Stimulated activated CD8-positive, alpha-beta memory T cell treated with anti-CD3 and anti-CD28 coated beads, Interleukin-15, amount 100 ng/mL, for 24 hours (primary cell): ENCODE data around the gene CRB1.

Source experiments
- DNase-seq: peaks from one replicate; pipeline ENCODE4 v3.0.0-alpha.2; 2020; ENCODE audit warnings: low read depth

Gene CRB1

DNA sequence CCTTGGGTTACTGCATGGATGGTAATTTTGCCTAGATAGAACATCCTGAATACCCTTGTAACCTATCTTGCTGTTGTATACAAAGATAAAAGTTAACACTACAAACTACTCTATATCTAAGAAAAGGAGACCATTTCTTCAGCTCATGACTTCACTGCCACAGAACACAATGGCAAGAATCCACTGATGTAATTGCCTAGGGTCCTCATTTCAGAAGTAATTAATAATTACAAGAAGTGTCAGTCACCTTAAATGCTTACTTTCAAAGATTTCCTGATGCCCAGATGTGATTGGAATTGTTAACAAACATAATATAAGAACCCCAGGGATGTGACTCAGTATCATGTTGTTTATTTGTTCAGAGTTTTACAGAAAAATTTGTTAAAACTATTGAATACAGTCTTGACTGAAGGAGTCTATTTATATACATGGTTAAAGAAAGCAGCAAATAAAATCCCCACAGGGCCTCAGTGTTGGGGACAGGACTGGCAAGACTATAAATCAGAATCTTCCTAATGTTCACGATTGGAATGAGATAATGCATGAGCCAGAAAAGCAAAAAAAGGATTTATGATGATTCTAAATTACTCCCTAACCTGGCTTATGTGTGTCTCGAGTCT lies 83.9 kb downstream of the CRB1 start:
- DNase-seq, result no peak

DNA sequence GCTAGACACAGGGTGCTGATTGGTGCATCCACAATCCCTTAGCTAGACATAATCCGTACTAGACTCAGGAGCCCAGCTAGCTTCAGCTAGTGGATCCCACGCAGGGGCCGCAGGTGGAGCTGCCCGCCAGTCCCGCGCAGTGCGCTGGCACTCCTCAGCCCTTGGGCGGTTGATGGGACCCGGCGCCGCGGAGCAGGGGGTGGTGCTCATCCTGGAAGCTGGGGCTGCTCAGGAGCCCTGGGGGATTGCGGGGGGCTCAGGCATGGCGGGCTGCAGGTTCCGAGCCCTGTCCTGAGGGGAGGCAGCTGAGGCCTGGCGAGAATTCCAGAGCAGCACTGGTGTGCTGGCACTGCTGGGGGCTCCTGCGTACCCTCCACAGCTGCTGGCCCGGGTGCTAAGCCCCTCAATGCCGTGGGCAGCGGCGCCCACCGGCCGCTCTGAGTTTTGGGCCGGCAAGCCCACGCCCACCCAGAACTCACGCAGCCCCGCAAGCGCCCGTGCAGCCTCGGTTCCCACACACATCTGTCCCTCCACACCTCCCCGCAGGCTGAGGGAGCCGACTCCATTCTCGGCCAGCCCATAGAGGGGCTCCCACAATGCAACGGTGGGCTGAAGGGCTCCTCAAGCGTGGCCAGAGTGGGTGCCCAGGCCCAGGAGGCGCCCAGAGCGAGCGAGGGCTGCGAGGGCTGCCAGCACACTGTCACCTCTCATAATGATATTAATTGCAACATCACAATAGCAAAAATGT lies 87.4 kb downstream of the CRB1 start:
- no peak for DNase-seq

DNA sequence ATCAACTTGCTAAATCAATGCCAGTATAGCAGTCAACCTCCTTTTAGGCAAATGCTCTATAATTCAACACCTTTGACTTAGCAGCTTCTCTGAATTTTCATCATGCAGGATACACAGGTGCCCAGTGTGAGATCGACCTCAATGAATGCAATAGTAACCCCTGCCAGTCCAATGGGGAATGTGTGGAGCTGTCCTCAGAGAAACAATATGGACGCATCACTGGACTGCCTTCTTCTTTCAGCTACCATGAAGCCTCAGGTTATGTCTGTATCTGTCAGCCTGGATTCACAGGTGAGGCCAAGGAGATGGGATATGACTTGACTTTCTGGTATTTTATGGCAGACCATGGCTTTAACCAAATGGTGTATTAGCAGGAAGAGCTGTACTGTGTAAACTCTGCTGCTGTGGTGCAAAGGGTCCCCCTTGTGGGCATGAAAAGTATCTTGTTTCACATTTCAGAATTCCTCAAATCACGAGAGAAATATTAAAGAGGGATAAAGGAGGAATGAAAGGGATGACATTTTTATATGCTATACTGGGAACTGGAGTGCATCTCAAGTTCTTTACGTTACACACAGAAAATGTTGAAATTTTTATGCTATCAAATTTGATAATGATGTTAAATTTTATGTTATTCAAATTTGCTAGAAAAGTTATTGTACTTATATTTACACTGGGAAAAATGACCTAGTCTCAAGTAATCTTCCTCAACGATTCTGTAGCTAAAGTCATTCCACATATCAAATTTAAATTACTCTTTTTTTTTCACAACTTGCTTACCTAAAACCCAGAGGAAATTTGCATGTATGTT lies 88.9 kb downstream of the CRB1 start:
- DNase-seq, result no peak

DNA sequence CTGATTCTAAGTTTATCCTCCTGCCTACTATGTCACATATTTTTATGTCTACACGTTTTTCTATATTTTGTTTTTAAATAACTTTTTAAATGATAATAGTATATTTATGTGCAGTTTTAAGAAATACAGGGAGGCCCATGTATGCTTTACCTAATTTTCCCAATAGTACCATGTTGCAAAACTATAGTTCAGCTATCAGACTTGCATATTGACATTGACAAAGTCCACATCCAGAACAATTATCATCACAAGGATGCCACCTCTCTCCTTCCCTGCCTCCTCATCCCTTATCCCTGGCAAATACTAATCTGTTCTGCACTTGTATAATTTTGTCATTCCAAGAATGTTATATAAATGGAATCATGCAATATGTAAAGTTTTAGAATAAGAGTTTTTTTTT lies 90.9 kb downstream of the CRB1 start:
- DNase-seq, result no peak

DNA sequence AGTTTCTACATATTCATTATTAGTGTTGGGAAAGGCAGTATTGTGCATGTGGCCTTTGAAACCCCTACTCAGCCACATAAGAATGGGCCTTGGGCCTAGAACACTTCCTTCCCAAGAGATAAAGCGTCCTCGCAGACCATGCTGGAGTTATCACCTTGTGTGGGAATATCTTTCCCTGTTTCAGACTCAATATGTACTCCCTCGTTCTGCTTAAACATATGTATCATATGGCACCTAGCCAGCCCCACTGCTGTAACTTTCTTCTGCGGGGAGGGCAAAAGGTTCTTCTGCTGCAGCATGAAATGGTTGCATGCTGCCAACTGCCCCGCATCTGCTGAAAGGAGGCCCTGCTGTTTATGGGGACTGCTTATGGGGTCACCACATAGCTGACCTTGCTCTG lies 92.0 kb downstream of the CRB1 start:
- no peak for DNase-seq

DNA sequence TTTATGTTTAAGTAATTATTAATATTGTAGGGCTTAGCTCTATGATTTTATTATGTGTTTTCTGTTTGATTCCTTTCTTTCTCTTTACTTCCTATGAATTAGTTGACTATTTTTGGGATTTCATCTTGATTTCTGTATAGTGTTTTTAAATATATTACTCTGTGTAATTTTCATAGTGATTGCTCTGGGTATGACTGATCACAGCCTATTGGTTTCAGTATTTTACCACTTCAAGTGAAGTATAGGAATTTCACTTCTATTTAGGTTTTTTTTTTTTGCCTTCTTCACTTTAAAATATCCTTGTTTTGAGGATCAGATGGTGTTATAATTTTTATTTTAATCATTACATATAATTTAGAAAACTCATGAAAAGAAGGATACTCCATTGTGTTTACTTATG lies 94.8 kb downstream of the CRB1 start:
- no peak for DNase-seq

DNA sequence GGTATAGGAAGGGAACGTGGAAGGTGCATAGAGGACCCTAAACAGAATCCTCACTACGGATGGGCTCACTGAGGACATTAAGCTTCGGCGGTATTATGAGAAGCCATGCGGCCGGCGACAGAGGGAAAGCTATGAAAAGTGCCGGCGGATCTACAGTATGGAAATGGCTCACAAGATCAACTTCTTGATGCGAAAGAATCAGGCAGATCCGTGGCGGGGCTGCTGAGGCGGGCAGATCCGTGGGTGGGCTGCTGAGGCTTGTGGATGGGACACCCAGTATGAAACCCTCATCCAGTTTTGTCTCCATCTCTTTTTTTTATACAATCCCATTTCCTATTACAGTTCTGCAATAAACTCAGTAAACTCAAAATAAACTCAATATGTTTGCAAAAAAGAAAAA lies 95.8 kb downstream of the CRB1 start:
- DNase-seq, result no peak

DNA sequence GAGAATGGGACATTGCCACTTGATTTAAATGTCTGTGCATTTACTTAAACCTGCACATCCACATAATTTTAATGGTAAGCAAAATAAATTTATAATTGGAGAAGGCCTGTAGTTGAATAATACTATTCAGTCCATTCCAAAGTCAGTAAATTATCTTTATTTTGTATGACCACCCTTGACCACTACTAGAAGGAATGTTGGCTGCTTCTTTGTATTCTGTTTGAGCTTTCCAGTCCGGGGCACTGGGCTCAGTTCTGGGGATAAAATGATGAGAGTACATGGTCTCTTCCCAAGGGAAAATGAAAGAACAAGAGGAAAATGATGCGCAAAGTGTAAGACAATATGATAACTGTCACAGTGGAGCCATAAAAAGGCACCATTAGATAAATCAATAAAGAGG lies 98.9 kb downstream of the CRB1 start:
- DNase-seq, result no peak

DNA sequence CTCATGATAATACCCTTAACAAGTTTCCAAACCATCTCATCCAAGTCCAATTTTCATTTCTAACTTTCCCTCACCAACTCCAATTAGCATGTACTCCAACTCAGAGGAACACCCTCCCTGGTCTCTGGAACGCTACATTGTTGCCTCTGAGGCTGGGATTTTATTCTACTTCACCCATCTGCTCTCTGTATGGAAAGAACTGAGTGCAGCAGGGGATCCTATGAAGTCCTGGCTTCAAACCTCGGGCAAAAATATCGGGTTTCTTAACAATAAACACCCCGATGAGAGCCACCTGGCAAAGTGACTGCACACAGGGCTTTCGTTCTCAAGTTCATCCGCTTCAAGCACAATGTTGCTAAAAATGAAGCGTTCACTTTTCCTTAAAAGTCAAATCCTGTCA lies 99.6 kb downstream of the CRB1 start:
- DNase-seq, result no peak

DNA sequence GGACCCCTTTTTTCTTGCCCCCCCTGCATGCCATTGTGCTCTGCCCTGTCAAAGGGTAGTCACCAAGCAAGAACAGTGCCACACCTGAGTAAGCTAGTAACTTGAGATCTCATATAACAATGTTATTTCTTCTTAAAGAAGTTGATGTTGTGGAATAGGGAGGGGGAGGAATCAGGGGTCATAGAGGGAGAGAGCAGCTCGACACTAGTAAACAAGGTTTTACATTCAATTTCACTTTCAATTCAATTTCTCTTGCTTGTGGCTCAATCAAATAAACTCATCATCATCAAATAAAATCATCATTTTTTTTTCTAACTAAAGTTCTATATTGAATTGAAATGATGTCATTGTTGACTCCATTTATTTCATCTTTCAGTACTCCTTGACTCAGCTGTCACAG lies 106.4 kb downstream of the CRB1 start:
- no peak for DNase-seq

DNA sequence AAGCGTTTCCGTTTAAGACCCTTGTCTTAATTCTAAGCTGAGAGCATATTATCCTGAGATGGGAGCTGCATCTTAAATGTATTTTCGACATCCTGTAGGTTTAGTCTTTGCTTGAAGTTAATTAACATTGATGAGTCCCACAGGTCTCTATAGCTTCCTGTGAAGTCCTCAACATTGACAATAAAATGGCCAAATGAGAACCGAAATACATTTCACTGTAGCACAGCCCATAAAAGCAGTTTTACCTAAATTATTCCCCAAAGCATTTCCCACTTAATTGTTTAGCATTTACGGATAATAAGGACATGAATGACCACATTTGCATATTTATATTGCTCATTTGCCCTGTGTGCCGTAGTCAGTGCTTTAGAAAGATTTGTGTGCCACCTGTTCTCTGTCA lies 116.4 kb downstream of the CRB1 start:
- no peak for DNase-seq

DNA sequence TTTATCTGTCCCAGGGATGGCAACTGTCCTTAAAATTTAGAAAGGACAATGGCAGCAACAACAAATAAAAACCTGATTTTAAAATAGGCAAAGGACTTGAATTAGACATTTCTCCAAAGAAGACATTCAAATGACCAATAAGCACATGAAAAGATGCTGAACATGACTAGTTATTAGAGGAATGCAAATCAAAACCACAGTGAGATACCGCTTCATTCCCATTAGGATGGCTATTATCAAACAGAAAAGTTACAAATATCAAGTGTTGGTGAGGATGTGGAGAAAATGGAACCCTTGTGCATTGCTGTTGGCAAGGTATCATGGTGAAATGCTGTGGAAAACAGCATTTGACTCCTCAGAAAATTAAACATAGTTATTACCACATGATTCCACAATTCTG lies 120.7 kb downstream of the CRB1 start:
- no peak for DNase-seq

DNA sequence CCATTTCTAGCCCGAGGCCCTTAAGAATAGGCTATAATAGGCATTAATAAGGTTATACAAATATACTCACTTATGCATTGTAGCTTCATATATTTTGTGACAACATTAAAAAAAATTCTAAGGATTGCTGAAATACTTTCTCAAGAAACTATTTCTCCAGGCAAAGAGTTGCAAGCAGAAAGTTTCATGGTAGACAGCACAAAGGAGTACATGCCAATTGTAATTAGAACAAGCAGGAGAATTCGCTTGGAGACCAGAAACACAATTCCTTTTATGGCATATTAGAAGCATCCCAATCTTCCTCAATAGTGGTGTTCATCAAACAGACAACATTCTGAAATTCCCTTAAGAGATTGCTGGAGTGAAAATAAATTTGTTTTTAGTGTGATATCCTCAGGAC lies 122.8 kb downstream of the CRB1 start:
- no peak for DNase-seq

DNA sequence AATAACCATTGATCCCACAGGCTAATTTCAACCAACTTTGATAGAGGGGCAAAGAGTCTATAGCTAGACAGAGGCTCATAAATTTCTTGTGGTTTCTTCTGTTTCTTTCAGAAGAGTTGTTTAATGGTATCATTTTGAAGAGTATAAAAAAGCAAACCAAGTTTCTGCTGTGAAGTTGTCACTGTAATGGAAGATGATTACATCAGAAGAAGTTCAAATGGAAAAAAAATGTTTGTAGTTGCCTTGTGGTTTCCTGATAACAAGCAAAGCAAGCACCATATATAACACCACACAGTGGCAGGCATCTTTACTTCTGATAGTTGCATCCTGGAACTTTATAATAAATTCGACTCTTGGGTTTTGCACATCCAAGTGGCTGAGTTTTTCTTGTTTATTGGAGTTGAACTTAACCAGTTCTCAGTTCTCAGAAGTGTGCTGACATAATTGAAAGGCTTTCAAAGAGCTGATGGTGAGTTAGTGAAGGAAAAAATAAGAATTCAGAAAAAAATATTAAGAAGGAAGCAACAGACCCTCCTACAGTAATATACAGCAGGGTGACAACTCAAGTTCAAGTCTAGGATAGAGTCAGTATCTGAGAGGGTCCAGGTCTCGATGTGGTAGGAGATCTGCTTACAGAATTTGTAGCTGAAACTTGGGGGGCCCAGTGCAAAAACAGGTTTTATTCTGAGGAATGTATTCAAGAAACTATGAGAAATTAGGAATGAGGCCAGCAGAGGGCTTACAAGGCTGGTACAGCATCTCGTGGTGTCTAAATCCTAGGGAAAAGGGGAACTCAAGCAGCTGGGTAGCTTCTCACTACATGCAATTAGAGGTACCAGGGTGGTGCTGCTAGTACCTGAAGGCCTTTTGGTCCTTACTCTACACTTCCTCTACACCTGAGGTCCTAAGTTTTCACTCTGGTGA lies 123.5 kb downstream of the CRB1 start:
- DNase-seq, result no peak

DNA sequence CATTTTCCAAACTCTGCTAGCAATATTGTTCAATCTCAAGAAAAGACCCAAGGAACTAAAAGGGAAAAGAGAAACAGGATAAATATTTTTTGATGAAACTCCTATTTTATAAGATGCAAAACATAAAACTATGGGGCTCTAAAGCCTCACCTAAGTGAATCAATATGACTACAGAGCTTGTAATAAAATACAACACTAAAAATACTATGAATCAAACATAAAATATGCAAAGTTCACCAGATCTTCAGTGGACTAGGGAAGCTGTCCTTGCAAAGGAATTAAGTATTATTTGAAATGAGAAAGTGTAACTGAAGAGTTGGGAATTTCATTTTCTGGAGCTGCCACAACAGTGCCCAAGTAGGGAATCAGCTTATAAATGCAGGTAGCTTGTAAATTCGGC lies 124.5 kb downstream of the CRB1 start:
- DNase-seq, result no peak

DNA sequence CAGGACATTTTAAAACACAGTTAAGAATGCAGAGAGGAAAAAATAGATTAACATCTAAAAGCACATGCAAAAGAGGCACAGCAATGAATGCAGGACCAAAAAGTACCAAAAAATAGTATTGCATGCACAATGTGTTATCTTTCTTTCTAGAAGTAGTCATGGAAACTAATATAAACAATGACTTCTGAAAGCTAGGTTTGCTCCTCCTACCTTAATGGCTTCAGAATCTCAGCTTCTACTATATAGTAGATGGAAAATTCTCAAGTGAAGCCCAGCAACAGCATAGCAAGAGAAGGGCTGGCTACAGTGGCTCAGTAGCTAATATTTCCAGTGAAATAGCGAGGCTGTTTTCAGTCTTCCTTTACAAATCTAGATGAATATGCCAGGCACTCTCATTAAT lies 125.1 kb downstream of the CRB1 start:
- DNase-seq, result no peak

DNA sequence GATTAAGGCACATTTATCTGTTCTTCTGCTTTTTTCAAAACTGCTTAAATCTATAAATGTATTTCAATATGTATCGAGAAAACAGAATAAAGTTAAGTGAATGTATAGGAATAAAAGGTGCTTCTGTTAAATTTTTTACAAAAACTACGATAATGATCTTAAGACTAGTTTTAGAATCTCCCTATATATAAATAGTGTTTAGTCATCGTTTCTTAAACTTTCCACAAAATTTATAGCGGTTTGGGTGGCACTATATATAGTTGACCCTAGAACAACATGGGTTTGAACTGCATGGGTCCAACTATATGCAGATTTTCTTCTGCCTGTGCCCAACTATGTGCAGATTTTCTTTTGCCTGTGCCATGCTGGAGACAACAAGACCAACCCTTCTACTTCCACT lies 125.7 kb downstream of the CRB1 start:
- DNase-seq, result no peak

DNA sequence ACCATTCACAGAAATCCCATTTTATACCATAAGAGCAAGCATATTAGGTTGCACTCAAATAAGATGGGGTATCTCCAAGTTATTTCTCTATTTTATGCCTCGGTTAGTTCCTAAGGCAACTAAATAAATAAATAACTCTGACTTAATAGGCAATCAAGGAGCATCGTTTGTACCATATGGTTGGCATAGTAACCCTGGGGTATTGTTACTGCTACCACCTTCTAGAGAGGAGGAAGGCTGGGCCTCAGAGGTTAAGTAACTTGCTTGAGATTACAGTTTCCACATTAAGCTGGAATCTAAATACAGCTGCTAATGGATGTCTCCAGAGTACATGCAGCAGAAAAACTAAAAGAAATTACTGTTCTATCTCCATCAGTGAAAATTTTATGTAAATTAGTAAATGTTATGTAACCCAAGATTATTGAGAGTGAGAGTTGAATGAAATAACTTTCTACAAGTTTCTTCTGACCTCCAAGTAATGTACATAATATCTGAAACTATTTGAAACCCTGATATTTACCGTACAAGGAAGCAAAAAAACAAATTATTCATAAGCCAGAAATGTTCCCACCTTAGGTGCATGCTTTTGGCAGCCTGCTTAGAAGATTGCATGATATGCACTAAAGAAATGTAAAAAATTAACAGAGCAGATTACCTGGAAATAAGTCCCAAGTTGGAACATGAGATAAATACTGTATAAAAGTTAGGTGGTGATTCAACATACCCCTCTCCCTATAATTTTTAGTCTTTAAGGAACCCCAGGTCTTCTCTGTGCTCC lies 127.0 kb downstream of the CRB1 start:
- no peak for DNase-seq

DNA sequence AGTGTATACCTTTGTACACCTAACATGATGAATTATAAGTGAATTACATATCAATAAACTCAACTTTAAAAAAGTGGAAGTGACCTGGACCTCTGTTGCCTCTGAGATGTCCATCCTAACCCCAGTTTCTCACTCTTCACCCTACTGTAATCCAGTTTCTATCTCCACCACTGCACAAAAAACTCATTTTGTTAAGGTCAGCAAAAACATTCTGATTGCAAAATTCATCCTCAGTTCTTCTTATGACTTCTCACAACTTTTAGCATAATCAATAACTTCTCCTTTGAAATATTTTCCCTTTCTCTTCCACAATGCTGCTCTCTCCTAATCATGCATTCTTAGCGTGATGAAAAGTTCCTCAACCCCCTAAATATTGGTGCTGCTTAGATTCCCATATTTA lies 129.8 kb downstream of the CRB1 start:
- DNase-seq, result no peak

DNA sequence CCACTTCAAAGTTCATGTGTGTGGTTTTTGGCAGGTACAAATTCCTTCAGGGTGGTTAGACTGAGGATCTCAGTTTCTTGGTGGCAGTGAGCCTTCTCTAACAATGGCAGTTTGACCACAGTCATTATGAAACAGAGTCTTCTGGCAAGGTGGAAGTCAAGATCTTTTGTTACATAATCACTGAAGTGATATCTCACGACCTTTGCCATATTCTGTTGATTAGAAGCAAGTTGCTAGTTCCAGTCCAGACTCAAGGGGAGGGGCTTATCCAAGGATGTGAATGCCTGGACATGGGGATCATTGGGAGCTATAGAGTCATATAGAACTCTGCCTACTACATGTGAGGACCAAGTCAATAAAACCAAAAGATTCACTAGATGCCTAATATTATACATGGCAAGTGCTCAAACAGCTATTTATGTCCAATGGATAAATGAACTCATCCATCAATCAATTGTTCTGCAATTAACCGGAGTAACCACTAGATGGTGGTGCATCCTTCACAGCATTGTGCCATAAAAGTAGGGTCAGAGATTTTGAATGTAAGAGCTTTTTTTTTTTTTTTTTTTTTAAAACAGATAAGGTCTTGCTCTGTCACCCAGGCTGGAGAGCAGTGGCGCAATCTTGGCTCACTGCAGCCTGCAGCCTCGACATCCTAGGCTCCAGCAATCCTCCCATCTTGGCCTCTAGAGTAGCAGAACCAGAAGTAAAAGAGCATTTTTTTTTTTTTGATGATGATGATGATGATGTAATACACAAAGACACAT lies 131.9 kb downstream of the CRB1 start:
- no peak for DNase-seq

DNA sequence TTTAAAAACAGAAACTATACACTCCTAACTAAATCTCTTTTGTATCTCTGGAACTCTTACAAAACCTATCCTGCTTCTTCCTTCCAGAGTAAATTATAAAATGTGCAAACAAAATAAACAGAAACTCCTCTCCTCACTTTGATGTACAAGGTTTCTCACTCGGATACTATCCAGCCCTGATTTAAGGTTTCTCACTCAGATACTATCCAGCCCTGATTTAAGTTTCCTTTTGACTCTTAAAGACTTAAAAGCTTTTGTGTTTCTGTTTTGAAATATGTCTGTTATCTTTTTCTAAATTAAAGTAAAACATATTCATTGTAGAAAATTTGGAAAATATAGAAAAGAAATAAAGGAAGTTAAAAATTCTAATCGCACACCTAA lies 132.5 kb downstream of the CRB1 start:
- DNase-seq, result no peak
